HG02870 (cell line): ENCODE data around the gene KMT5C.

Experiments
- ATAC-seq: cut with Tn5 transposase; IDR thresholded peaks from one replicate; pipeline ENCODE4 v1.9.1; 2021; ENCODE audit warnings: mild to moderate bottlenecking, moderate library complexity; ENCODE audit not compliant: unreplicated experiment

The KMT5C gene

GRCh38 chr19:55384920-55385723 lies 45.4 kb downstream of the KMT5C start:
- ATAC-seq = peak; percentile 51

GRCh38 chr19:55385724-55386492 lies 46.2 kb downstream of the KMT5C start, which contains the start of gene RPL28:
Gene RPL28 (plus strand): TSS chr19:55385932. CDS start chr19:55386358, 426 bp downstream.
- peak; percentile 71 for ATAC-seq

GRCh38 chr19:55386493-55386971 lies 46.9 kb downstream of the KMT5C start:
- no peak for ATAC-seq

GRCh38 chr19:55387736-55388497 lies 48.2 kb downstream of the KMT5C start:
- no peak for ATAC-seq

GRCh38 chr19:55389386-55390317 lies 50.0 kb downstream of the KMT5C start:
- ATAC-seq = no peak

- ATAC-seq = no peak
Measured at GRCh38 chr19:55390461-55390880, 50.8 kb downstream of the KMT5C start.

GRCh38 chr19:55391191-55391670 lies 51.6 kb downstream of the KMT5C start:
- ATAC-seq = no peak

GRCh38 chr19:55391702-55392615 lies 52.3 kb downstream of the KMT5C start:
- ATAC-seq = no peak

- no peak for ATAC-seq
Measured at GRCh38 chr19:55392820-55393761, 53.4 kb downstream of the KMT5C start.
